Mucosa of descending colon (tissue), 3 donors: ENCODE results near the gene SESTD1. TPM values are rescaled to one million over a fixed set of nuclear protein-coding genes. Genes with fewer than 3 reads are reported as not detected.

Source experiments
- ATAC-seq: fragments of 200-7000 bp; cut with Tn5 transposase; one replicate; pipeline ENCODE4 v1.9.1; 2020; ENCODE audit warnings: mild to moderate bottlenecking, moderate library complexity
- DNase-seq, 3 donors: peaks; one replicate each; pipeline ENCODE4 v3.0.0-alpha.2; 2020
- H3K36me3 ChIP-seq: fragments of 200-600 bp; one replicate; pipeline ENCODE4 v1.8.0; 2021; ENCODE audit warnings: low read depth, mild to moderate bottlenecking
- H3K4me1 ChIP-seq: fragments of 200-600 bp; one replicate; pipeline ENCODE4 v1.8.0; 2021; ENCODE audit warnings: low read depth, mild to moderate bottlenecking
- H3K4me3 ChIP-seq: fragments of 200-600 bp; one replicate; pipeline ENCODE4 v1.8.0; 2021; ENCODE audit warnings: mild to moderate bottlenecking
- H3K9me3 ChIP-seq: fragments of 200-600 bp; one replicate; pipeline ENCODE4 v1.8.0; 2021; ENCODE audit warnings: mild to moderate bottlenecking
- CTCF ChIP-seq: fragments of 200-600 bp; IDR thresholded peaks from one replicate; pipeline ENCODE4 v1.8.0; 2022; ENCODE audit warnings: antibody characterized with exemption, mild to moderate bottlenecking
- intact Hi-C, 2 donors: fragments of 100-400 bp; cut with DNase I in 1 of 2; cut with micrococcal nuclease in 1 of 2; formaldehyde crosslinking; loops; one replicate each; pipeline versions ENCODE4 v1.11.0 to v1.11.1; 2022; cut with DNase I, micrococcal nuclease
- total RNA-seq, 3 donors: library from RNA; stranded (reverse); fragmentation: NEBNext Ultra II Directional in 2 of 3; extraction: Animal tissue kit (Norgen Biotek cat#: 25700) in 2 of 3; gene quantifications; one replicate each; pipeline versions ENCODE4 v1.2.1 to v1.2.4, GENCODE V29; 2021 to 2023
- donor health status: DM: no; HTN: no; CAD: no; lungs with moderate emphysema.
- donor health status: DM: no; HTN: no; CAD: no.
- donor health status: DM: no; HTN: yes; CAD: no.

Gene SESTD1
- total RNA-seq, 3 donors from 2014 or later: 25.6 to 102 (median 44.0) TPM

- H3K4me3 ChIP-seq: no peak overlapping the region
- TF ChIP-seq CTCF: no peak
- no peak for DNase-seq
- no peak for ATAC-seq
- no peaks in the 10 kb centered on the region for H3K4me1 ChIP-seq
- no peaks in the 10 kb centered on the region for H3K9me3 ChIP-seq
- intact Hi-C loops: no loop called here
- no peaks in the 10 kb centered on the region for H3K36me3 ChIP-seq
Measured at GRCh38 chr2:179174240-179174639, 90.4 kb downstream of the SESTD1 start.

DNA sequence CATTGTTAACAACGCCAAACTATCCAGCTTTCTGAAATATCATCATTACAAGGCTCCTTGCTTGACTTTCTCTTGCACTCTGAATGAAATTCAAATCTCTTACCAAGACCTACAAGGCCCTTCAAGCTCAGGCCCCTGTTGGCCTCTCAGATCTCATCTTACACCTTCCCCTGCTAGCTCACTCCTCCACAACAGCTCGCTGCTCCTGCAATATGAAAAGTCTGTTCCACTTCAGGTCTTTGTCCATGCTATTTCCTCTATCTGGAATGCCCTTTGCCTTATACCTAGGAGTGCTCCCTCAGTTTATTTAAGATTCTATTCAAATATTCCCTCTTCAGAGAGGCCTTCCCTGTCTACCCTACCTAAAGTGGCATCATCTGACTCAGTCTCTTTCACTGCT is 91.7 kb downstream of the SESTD1 start:
- no peaks in the 10 kb centered on the region for H3K4me1 ChIP-seq
- no peak overlapping the region for H3K4me3 ChIP-seq
- no peak for DNase-seq
- no peak for TF ChIP-seq CTCF
- no peaks in the 10 kb centered on the region for H3K36me3 ChIP-seq
- intact Hi-C loops: no loop called here
- ATAC-seq: no peak
- H3K9me3 ChIP-seq: no peaks in the 10 kb centered on the region

DNA sequence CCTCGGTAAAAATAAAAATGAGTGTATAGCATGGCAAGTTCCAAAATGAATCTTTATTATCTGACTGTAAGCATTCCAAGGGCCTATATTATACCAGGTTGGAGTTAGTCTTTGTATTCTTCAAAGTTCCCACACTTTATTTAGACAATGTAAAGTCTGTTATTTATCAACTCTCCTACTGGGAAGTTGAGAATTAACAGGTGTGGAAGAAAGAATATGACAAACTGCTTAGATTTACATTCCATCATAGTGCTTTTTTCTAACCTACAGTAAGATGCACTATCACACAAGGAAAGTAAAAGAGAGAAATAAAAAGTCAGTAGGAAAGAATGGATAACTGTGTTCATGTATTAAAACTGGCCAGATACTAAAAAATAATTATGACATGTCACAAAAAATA is 93.3 kb downstream of the SESTD1 start:
- Histone ChIP-seq H3K4me3 (no peak overlapping the region), H3K4me1 (no peaks in the 10 kb centered on the region), H3K9me3 (no peaks in the 10 kb centered on the region), H3K36me3 (no peaks in the 10 kb centered on the region)
- DNase-seq (no peak), ATAC-seq (no peak)
- intact Hi-C loops: no loop called here
- no peak for TF ChIP-seq CTCF

DNA sequence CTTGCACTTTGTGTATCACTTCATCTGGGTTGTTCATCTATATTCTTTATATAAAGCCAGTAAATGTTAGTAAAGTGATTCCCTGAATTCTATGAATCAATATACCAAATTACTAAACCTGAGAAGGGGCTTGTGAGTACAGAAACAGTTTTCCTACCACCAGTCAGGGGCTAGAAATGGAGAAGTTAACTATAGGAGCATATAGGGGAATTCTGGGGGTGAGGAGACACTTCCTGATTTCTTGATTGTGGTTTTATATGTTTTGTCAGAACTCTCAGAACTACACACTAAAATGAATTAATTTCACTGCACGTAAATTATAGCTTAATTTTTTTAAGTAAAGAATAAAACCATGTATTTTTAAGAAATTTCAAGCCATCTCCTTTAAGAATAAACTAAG is 93.7 kb downstream of the SESTD1 start:
- H3K36me3 ChIP-seq: no peaks in the 10 kb centered on the region
- intact Hi-C loops: no loop called here
- DNase-seq (no peak), ATAC-seq (no peak)
- no peaks in the 10 kb centered on the region for H3K9me3 ChIP-seq
- TF ChIP-seq CTCF: no peak
- no peaks in the 10 kb centered on the region for H3K4me1 ChIP-seq
- H3K4me3 ChIP-seq: no peak overlapping the region

- no peaks in the 10 kb centered on the region for H3K4me1 ChIP-seq
- DNase-seq (no peak), ATAC-seq (no peak)
- no peak overlapping the region for H3K4me3 ChIP-seq
- TF ChIP-seq CTCF: no peak
- intact Hi-C loops: no loop called here
- H3K36me3 ChIP-seq: no peaks in the 10 kb centered on the region
- no peaks in the 10 kb centered on the region for H3K9me3 ChIP-seq
Measured at GRCh38 chr2:179165356-179166000, 99.2 kb downstream of the SESTD1 start.

GRCh38 chr2:179141206-179141605 is 123.4 kb downstream of the SESTD1 start:
- Histone ChIP-seq H3K36me3 (no peaks in the 10 kb centered on the region), H3K4me3 (no peak overlapping the region), H3K9me3 (no peaks in the 10 kb centered on the region), H3K4me1 (no peaks in the 10 kb centered on the region)
- intact Hi-C loops: no loop called here
- DNase-seq (no peak), ATAC-seq (no peak)
- no peak for TF ChIP-seq CTCF
